GM12873 (cell line): Measurements from ENCODE around the gene NT5M.

Experiments used
- TF ChIP-seq, protein P1 (sequence below): IDR thresholded peaks from 2 replicates; pipeline ENCODE4 v1.5.1; 2012; ENCODE audit warnings: low read depth, mild to moderate bottlenecking, moderate library complexity, low read length, control low read depth; ENCODE audit not compliant: insufficient read depth; ENCODE audit errors: missing control alignments

Gene NT5M

GRCh38 chr17:17351356-17351891 lies 48.3 kb downstream of the NT5M start:
- TF ChIP-seq, protein P1, sequence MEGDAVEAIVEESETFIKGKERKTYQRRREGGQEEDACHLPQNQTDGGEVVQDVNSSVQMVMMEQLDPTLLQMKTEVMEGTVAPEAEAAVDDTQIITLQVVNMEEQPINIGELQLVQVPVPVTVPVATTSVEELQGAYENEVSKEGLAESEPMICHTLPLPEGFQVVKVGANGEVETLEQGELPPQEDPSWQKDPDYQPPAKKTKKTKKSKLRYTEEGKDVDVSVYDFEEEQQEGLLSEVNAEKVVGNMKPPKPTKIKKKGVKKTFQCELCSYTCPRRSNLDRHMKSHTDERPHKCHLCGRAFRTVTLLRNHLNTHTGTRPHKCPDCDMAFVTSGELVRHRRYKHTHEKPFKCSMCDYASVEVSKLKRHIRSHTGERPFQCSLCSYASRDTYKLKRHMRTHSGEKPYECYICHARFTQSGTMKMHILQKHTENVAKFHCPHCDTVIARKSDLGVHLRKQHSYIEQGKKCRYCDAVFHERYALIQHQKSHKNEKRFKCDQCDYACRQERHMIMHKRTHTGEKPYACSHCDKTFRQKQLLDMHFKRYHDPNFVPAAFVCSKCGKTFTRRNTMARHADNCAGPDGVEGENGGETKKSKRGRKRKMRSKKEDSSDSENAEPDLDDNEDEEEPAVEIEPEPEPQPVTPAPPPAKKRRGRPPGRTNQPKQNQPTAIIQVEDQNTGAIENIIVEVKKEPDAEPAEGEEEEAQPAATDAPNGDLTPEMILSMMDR: no peak

GRCh38 chr17:17351901-17352781 lies 49.0 kb downstream of the NT5M start:
- TF ChIP-seq, protein P1: no peak

GRCh38 chr17:17352836-17353624 lies 49.9 kb downstream of the NT5M start:
- TF ChIP-seq, protein P1: no peak

GRCh38 chr17:17353625-17354484 lies 50.7 kb downstream of the NT5M start:
- TF ChIP-seq, protein P1: no peak

DNA sequence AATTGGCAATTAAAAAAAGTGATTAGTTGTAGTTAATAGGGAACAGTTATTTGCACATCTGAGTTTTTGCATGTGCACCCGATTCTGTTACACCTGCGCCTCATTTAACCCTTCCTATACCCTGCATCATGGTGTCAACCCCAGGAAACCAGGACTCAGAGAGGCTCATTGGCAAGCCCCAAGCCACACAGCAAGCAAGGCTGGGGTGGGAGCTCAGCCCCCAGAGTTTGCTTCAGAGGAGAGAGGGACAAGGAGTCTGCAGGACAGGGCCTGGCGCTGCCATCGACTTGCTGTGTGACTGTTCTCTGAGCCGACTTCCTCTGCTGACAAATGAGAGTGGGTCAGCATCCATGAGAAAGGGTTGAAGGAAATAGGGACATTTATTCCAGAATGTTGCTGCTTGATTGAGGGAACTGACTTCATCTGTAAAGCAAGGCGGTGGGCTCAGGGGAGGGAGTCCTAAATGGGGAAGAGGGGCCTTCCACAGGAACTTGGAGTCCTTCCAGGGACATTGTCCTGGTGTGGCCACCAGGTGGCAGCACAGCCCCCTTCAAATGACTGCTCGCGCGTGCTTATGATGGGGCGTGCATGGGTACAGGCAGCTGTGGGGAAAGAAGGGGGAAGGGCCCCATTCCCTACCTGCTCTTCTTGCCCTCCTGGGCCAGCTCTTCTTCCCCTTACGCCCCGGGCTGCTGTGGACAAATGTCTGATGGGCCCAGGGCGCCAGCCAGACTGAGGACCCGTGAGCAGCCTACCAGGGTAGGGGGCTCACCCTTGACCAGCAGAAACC lies 51.6 kb downstream of the NT5M start:
- TF ChIP-seq, protein P1: peak; percentile 94

GRCh38 chr17:17355426-17355825 lies 52.3 kb downstream of the NT5M start:
- TF ChIP-seq, protein P1: no peak
